Endothelial cell of umbilical vein (primary cell): ENCODE measurements around the gene THAP9. TPM values are rescaled to one million over a fixed set of nuclear protein-coding genes. Genes with fewer than 3 reads are reported as not detected.

Source experiments
- BruUV-seq: library from RNA; stranded (reverse); fragments of 400-500 nt; replicated peaks from 2 replicates; lab custom pipeline; 2021; lab: Mats Ljungman, UMichigan
- CTCF ChIA-PET: fragments of 300-600, 350-600 bp; sonication (Branson Sonifier 250); formaldehyde crosslinking; loops from one replicate; lab custom pipeline; 2021; ENCODE audit warnings: antibody characterized with exemption, inconsistent platforms; lab: Charles Lee
- POLR2A ChIA-PET: fragments of 300-600, 350-600 bp; sonication (Branson Sonifier 250); formaldehyde crosslinking; loops from one replicate; lab custom pipeline; 2021; ENCODE audit warnings: antibody characterized with exemption, inconsistent platforms; lab: Charles Lee
- DNase-seq: peaks from one replicate; pipeline ENCODE4 v3.0.0-alpha.2; 2011; ENCODE audit warnings: low read depth, low spot score
- FAIRE-seq: peaks from 2 replicates; lab custom pipeline; 2011; peaks lifted over from hg19 to GRCh38; lab: Jason Lieb, UNC
- H2AFZ ChIP-seq: 2 replicates; pipeline ENCODE4 v1.6.0; 2012; ENCODE audit warnings: low read depth, low read length, control low read depth, inconsistent platforms
- H3K27ac ChIP-seq: 2 replicates; pipeline ENCODE4 v1.5.1; 2011; ENCODE audit warnings: low read depth, mild to moderate bottlenecking, control low read depth, low read length, moderate library complexity; ENCODE audit not compliant: insufficient read depth
- H3K27me3 ChIP-seq, 2 experiments: 2 replicates each; pipeline versions ENCODE4 v1.6.0 to v1.6.1; 2011; ENCODE audit warnings: low read length in 2 of 2, mixed read lengths in 1 of 2; ENCODE audit not compliant: control insufficient read depth in 2 of 2, insufficient read depth in 2 of 2
- H3K36me3 ChIP-seq, 2 experiments: 2 replicates in 1 of 2; 3 replicates in 1 of 2; pipeline ENCODE4 v1.5.1; 2011; ENCODE audit warnings: low read length in 2 of 2, mild to moderate bottlenecking in 1 of 2, moderate library complexity in 1 of 2; ENCODE audit not compliant: control insufficient read depth in 2 of 2, insufficient read depth in 2 of 2; ENCODE audit errors: extremely low read depth in 1 of 2
- H3K4me1 ChIP-seq: 3 replicates; pipeline ENCODE4 v1.5.1; 2011; ENCODE audit warnings: mild to moderate bottlenecking, low read length; ENCODE audit not compliant: control insufficient read depth, insufficient read depth; ENCODE audit errors: extremely low read depth
- H3K4me2 ChIP-seq: 2 replicates; pipeline ENCODE4 v1.6.1; 2011; ENCODE audit warnings: low read length, control low read depth, mixed read lengths; ENCODE audit not compliant: insufficient read depth
- H3K4me3 ChIP-seq, 3 experiments: fragments of 200-600 bp in 1 of 3; sonication (generic), shearing (Covaris generic) in 1 of 3; replicated peaks in 1 of 3; 2 replicates each; pipeline ENCODE4 v1.5.1; 2011 to 2016; ENCODE audit warnings: control low read depth in 3 of 3, low read length in 3 of 3, mild to moderate bottlenecking in 2 of 3, inconsistent platforms in 1 of 3, low read depth in 1 of 3, moderate library complexity in 1 of 3; ENCODE audit not compliant: insufficient read depth in 1 of 3
- H3K79me2 ChIP-seq: 2 replicates; pipeline ENCODE4 v1.6.0; 2012; ENCODE audit warnings: low read length, inconsistent platforms; ENCODE audit not compliant: control insufficient read depth, insufficient read depth
- H3K9ac ChIP-seq: replicated peaks from 2 replicates; pipeline ENCODE3; 2011; ENCODE audit warnings: low read length, control low read depth; ENCODE audit not compliant: insufficient read depth; ENCODE audit errors: extremely low read depth
- H3K9me1 ChIP-seq: replicated peaks from 3 replicates; pipeline ENCODE4 v1.6.0; 2011; ENCODE audit warnings: mild to moderate bottlenecking, low read length; ENCODE audit not compliant: control insufficient read depth, insufficient read depth; ENCODE audit errors: extremely low read depth
- H3K9me3 ChIP-seq: replicated peaks from 2 replicates; pipeline ENCODE4 v1.5.1; 2012; ENCODE audit warnings: low read length, inconsistent platforms; ENCODE audit not compliant: control insufficient read depth, insufficient read depth
- H4K20me1 ChIP-seq: replicated peaks from 2 replicates; pipeline ENCODE3; 2011; ENCODE audit warnings: mild to moderate bottlenecking, low read length; ENCODE audit not compliant: control insufficient read depth, insufficient read depth; ENCODE audit errors: extremely low read depth
- CTCF ChIP-seq, 2 donors: IDR thresholded peaks; 1 replicate in 1 of 2; 2 replicates in 1 of 2; pipeline ENCODE4 v1.5.1; 2011; ENCODE audit warnings: low read length in 2 of 2, mild to moderate bottlenecking in 2 of 2, moderate library complexity in 2 of 2, control low read depth in 1 of 2, inconsistent platforms in 1 of 2, low read depth in 1 of 2; ENCODE audit not compliant: insufficient read depth in 1 of 2; ENCODE audit errors: extremely low read depth in 1 of 2
- EZH2 ChIP-seq: IDR thresholded peaks from 2 replicates; pipeline ENCODE4 v1.6.1; 2012; ENCODE audit warnings: borderline replicate concordance, low read depth, mild to moderate bottlenecking, moderate library complexity, low read length, inconsistent platforms; ENCODE audit not compliant: severe bottlenecking
- FOS ChIP-seq: IDR thresholded peaks from 2 replicates; pipeline ENCODE4 v1.6.1; 2011; ENCODE audit warnings: mild to moderate bottlenecking, low read length, moderate library complexity, borderline replicate concordance; ENCODE audit not compliant: insufficient read depth
- GATA2 ChIP-seq: IDR thresholded peaks from 2 replicates; pipeline ENCODE4 v1.7.0; 2011; ENCODE audit warnings: low read depth, mild to moderate bottlenecking, moderate library complexity, mixed read lengths, low read length; ENCODE audit not compliant: insufficient read length, insufficient read depth
- JUN ChIP-seq: IDR thresholded peaks from 2 replicates; pipeline ENCODE4 v1.6.1; 2011; ENCODE audit warnings: borderline replicate concordance, low read depth; ENCODE audit not compliant: insufficient read length, insufficient read depth
- MAX ChIP-seq: IDR thresholded peaks from 2 replicates; pipeline ENCODE4 v1.6.1; 2011; ENCODE audit not compliant: insufficient read depth, insufficient read length
- MYC ChIP-seq: IDR thresholded peaks from one replicate; pipeline ENCODE4 v1.6.1; 2011; ENCODE audit warnings: mild to moderate bottlenecking, low read depth, low read length
- POLR2A ChIP-seq: IDR thresholded peaks from 2 replicates; pipeline ENCODE4 v1.6.1; 2012; ENCODE audit warnings: low read depth, mild to moderate bottlenecking, control low read depth, low read length
- POLR2AphosphoS5 ChIP-seq: IDR thresholded peaks from 2 replicates; pipeline ENCODE4 v1.6.1; 2012; ENCODE audit warnings: low read depth, mild to moderate bottlenecking, control low read depth, low read length, moderate library complexity; ENCODE audit not compliant: insufficient read depth
- dilution Hi-C: fragments of 300-500 bp; cut with MboI; formaldehyde crosslinking; loops from one replicate; pipeline ENCODE4 v1.15.0; 2019; ENCODE audit warnings: low sequenced_read_pairs; ENCODE audit not compliant: extremely low pct_ligation_motif_present
- intact Hi-C: fragments of 100-400 bp; cut with micrococcal nuclease; formaldehyde crosslinking; loops from one replicate; pipeline ENCODE4 v1.10.0; 2022
- polyA plus RNA-seq, 4 experiments: library from polyadenylated mRNA; depleted of rRNA in 3 of 4; stranded (reverse) in 3 of 4; unstranded in 1 of 4; fragments of >200 nt; gene quantifications; 2 replicates each; pipeline versions ENCODE4 v1.2.1 to v1.2.3, GENCODE V29; 2011 to 2012; ENCODE audit warnings: missing spikeins in 1 of 4
- total RNA-seq: library from RNA; stranded (reverse); gene quantifications from 2 replicates; pipeline ENCODE4 v1.2.3, GENCODE V29; 2021

THAP9 gene
- total and polyA plus RNA-seq, 2 donors (not counting 3 experiments of a cell fraction or from before 2014, with no cell fraction given), result 0.86 to 1.7 TPM

GRCh38 chr4:82957045-82957444 lies 56.5 kb downstream of the THAP9 start:
- ChIA-PET POLR2A (no interaction called here), CTCF (interaction anchor here (1.5 kb wide), 1 partner anchor 304 kb away, joined by 4 read pairs; no protein-coding TSS in a partner anchor)
- no peaks in the 10 kb centered on the region for H3K9me3 ChIP-seq
- no peak overlapping the region for H3K9ac ChIP-seq
- H4K20me1 ChIP-seq, result no peaks in the 10 kb centered on the region
- DNase-seq (no peak), FAIRE-seq (no peak)
- TF ChIP-seq CTCF (IDR thresholded peaks at IDR 0.05; ENCODE audit: extremely low read depth in 1 of 2, insufficient read depth in 1 of 2, low read depth in 1 of 2, low read length in 2 of 2), result no peak
- TF ChIP-seq JUN, result no peak
- no peak for TF ChIP-seq GATA2
- no peak for TF ChIP-seq POLR2A
- no peak for TF ChIP-seq FOS
- no peak for TF ChIP-seq MAX
- no peak for TF ChIP-seq POLR2AphosphoS5
- no peak for TF ChIP-seq EZH2
- TF ChIP-seq MYC, result no peak
- no peaks in the 10 kb centered on the region for H3K4me1 ChIP-seq
- no peaks in the 10 kb centered on the region for H3K9me1 ChIP-seq
- no peaks in the 10 kb centered on the region for H3K36me3 ChIP-seq
- dilution Hi-C loops (no loop called here), intact Hi-C loops (no loop called here)
- H2AFZ ChIP-seq, result no peak overlapping the region
- H3K4me2 ChIP-seq, result no peak overlapping the region
- no peaks in the 10 kb centered on the region for H3K79me2 ChIP-seq
- no TSS peak for BruUV-seq
- no peak overlapping the region for H3K4me3 ChIP-seq
- H3K27me3 ChIP-seq, result no peaks in the 10 kb centered on the region
- H3K27ac ChIP-seq, result no peak overlapping the region
